Measurements from ENCODE around the gene LHFPL3. TPM values are rescaled to one million over a fixed set of nuclear protein-coding genes. Genes with fewer than 3 reads are reported as not detected.
A peak's percentile ranks its signal among the peaks of the same experiment; 100 is the strongest.

LHFPL3 gene
- total RNA-seq, 1 donor from 2014 or later = not detected

GRCh38 chr7:104926601-104927041, 598.2 kb downstream of the LHFPL3 start:
- H3K4me3 ChIP-seq (ENCODE audit: low read depth, low read length) = no peak overlapping the region

GRCh38 chr7:104927055-104927454, 598.7 kb downstream of the LHFPL3 start:
- TF ChIP-seq CTCF (IDR thresholded peaks at IDR 0.05; ENCODE audit: insufficient read depth, low read length, severe bottlenecking) = no peak

More at GRCh38 chr7:104926601-104927041, 598.2 kb downstream of the LHFPL3 start:
- DNase-seq (ENCODE audit: low read depth) (no peak), FAIRE-seq (no peak)
- TF ChIP-seq CTCF (IDR thresholded peaks at IDR 0.05; ENCODE audit: insufficient read depth, low read length, severe bottlenecking) = no peak
- Histone ChIP-seq H3K27me3 (ENCODE audit: control insufficient read depth, insufficient read depth, low read length) (no peaks in the 10 kb centered on the region), H3K36me3 (ENCODE audit: control insufficient read depth, insufficient read depth, low read length) (no peaks in the 10 kb centered on the region)

GRCh38 chr7:104928721-104929400, 600.5 kb downstream of the LHFPL3 start:
- Histone ChIP-seq H3K4me3 (ENCODE audit: low read depth, low read length) (no peak overlapping the region), H3K36me3 (ENCODE audit: control insufficient read depth, insufficient read depth, low read length) (no peaks in the 10 kb centered on the region), H3K27me3 (ENCODE audit: control insufficient read depth, insufficient read depth, low read length) (no peaks in the 10 kb centered on the region)
- no peak for DNase-seq (ENCODE audit: low read depth)
- FAIRE-seq = no peak
- TF ChIP-seq CTCF (IDR thresholded peaks at IDR 0.05; ENCODE audit: insufficient read depth, low read length, severe bottlenecking) = no peak

More at GRCh38 chr7:104927055-104927454, 598.7 kb downstream of the LHFPL3 start:
- FAIRE-seq (no peak), DNase-seq (ENCODE audit: low read depth) (peak; percentile 18)
- Histone ChIP-seq H3K4me3 (ENCODE audit: low read depth, low read length) (no peak overlapping the region), H3K36me3 (ENCODE audit: control insufficient read depth, insufficient read depth, low read length) (no peaks in the 10 kb centered on the region), H3K27me3 (ENCODE audit: control insufficient read depth, insufficient read depth, low read length) (no peaks in the 10 kb centered on the region)

- FAIRE-seq (no peak), DNase-seq (ENCODE audit: low read depth) (peak; percentile 92)
- H3K27me3 ChIP-seq (ENCODE audit: control insufficient read depth, insufficient read depth, low read length) = no peaks in the 10 kb centered on the region
- no peak overlapping the region for H3K4me3 ChIP-seq (ENCODE audit: low read depth, low read length)
- no peaks in the 10 kb centered on the region for H3K36me3 ChIP-seq (ENCODE audit: control insufficient read depth, insufficient read depth, low read length)
- TF ChIP-seq CTCF (IDR thresholded peaks at IDR 0.05; ENCODE audit: insufficient read depth, low read length, severe bottlenecking) = no peak
These were observed 601.5 kb downstream of the LHFPL3 start for GRCh38 chr7:104929921-104930320.

- Histone ChIP-seq H3K4me3 (ENCODE audit: low read depth, low read length) (no peak overlapping the region), H3K36me3 (ENCODE audit: control insufficient read depth, insufficient read depth, low read length) (no peaks in the 10 kb centered on the region), H3K27me3 (ENCODE audit: control insufficient read depth, insufficient read depth, low read length) (no peaks in the 10 kb centered on the region)
- DNase-seq (ENCODE audit: low read depth) (no peak), FAIRE-seq (no peak)
- TF ChIP-seq CTCF (IDR thresholded peaks at IDR 0.05; ENCODE audit: insufficient read depth, low read length, severe bottlenecking) = no peak
These were observed 602.9 kb downstream of the LHFPL3 start for GRCh38 chr7:104931181-104931781.

Data from bronchial epithelial cell (primary cell).